Ishikawa (cell line): Measurements from ENCODE around the gene ORAI2.

Source experiments
- CEBPB ChIP-seq: IDR thresholded peaks from 2 replicates; pipeline ENCODE4 v1.6.1; 2012
- CREB1 ChIP-seq: IDR thresholded peaks from 2 replicates; pipeline ENCODE4 v1.6.1; 2012; ENCODE audit warnings: low read depth
- EGR1 ChIP-seq: IDR thresholded peaks from 2 replicates; pipeline ENCODE4 v1.6.1; 2012
- EP300 ChIP-seq: IDR thresholded peaks from 2 replicates; pipeline ENCODE4 v1.6.1; 2012; ENCODE audit warnings: borderline replicate concordance
- FOXM1 ChIP-seq: IDR thresholded peaks from 2 replicates; pipeline ENCODE4 v1.6.1; 2012; ENCODE audit warnings: low read depth, borderline replicate concordance
- MAX ChIP-seq: IDR thresholded peaks from 2 replicates; pipeline ENCODE4 v1.6.1; 2012
- NFIC ChIP-seq: IDR thresholded peaks from 2 replicates; pipeline ENCODE4 v1.6.1; 2012
- RAD21 ChIP-seq: IDR thresholded peaks from 2 replicates; pipeline ENCODE4 v1.6.1; 2012; ENCODE audit warnings: low read depth
- REST ChIP-seq: IDR thresholded peaks from 2 replicates; pipeline ENCODE4 v1.6.1; 2012; ENCODE audit warnings: low read depth, mild to moderate bottlenecking
- TAF1 ChIP-seq: IDR thresholded peaks from 2 replicates; pipeline ENCODE4 v1.6.1; 2012; ENCODE audit warnings: low read depth, mild to moderate bottlenecking
- TCF12 ChIP-seq: IDR thresholded peaks from 2 replicates; pipeline ENCODE4 v1.6.1; 2012; ENCODE audit warnings: low read depth
- TEAD4 ChIP-seq: IDR thresholded peaks from 2 replicates; pipeline ENCODE4 v1.6.1; 2012
- USF1 ChIP-seq: IDR thresholded peaks from 2 replicates; pipeline ENCODE4 v1.6.1; 2012
- YY1 ChIP-seq: IDR thresholded peaks from 2 replicates; pipeline ENCODE4 v1.6.1; 2012; ENCODE audit warnings: low read depth
- ZBTB7A ChIP-seq: IDR thresholded peaks from 2 replicates; pipeline ENCODE4 v1.6.1; 2012; ENCODE audit warnings: low read depth

Gene ORAI2

GRCh38 chr7:102395592-102395872 is 37.8 kb upstream of the ORAI2 start:
- TF ChIP-seq EGR1 (no peak), CREB1 (no peak), EP300 (no peak), FOXM1 (no peak), TCF12 (no peak), ZBTB7A (no peak), TEAD4 (no peak), REST (no peak), USF1 (no peak), RAD21 (no peak), CEBPB (no peak), MAX (no peak), NFIC (no peak), TAF1 (no peak), YY1 (no peak)

- TF ChIP-seq EP300: no peak
- no peak for TF ChIP-seq TEAD4
- TF ChIP-seq RAD21: no peak
- TF ChIP-seq CREB1: peak; percentile 94
- peak; percentile 50 for TF ChIP-seq TCF12
- TF ChIP-seq CEBPB: peak; percentile 38; the same call in 1 of the 2 replicates
- no peak; the same call in 1 of the 2 replicates for TF ChIP-seq TAF1
- TF ChIP-seq USF1: no peak
- no peak for TF ChIP-seq ZBTB7A
- TF ChIP-seq EGR1: no peak
- TF ChIP-seq REST: no peak
- TF ChIP-seq NFIC: peak; percentile 40; the same call in 1 of the 2 replicates
- TF ChIP-seq YY1: peak; percentile 22; the same call in 1 of the 2 replicates
- no peak; the same call in 1 of the 2 replicates for TF ChIP-seq MAX
- TF ChIP-seq FOXM1: no peak
Measured at GRCh38 chr7:102395873-102396709, 37.3 kb upstream of the ORAI2 start, which contains the start of gene PRKRIP1. TSS of gene PRKRIP1 (plus strand) at chr7:102396363. CDS start at chr7:102396412, 49 bp downstream.

GRCh38 chr7:102396710-102397019 is 36.7 kb upstream of the ORAI2 start:
- TF ChIP-seq USF1 (no peak), RAD21 (no peak), EP300 (no peak), TCF12 (0 out of 2 replicates have a peak, but pooled peaks have one; percentile 19)

GRCh38 chr7:102398543-102398942 is 34.8 kb upstream of the ORAI2 start:
- TF ChIP-seq TAF1: no peak
- TF ChIP-seq REST: no peak
- no peak for TF ChIP-seq YY1
- no peak for TF ChIP-seq CEBPB
- no peak for TF ChIP-seq TCF12
- no peak for TF ChIP-seq RAD21
- no peak for TF ChIP-seq NFIC
- TF ChIP-seq EGR1: no peak
- TF ChIP-seq CREB1: no peak
- no peak for TF ChIP-seq MAX
- no peak for TF ChIP-seq USF1
